HCT116 (cell line): Measurements from ENCODE around the gene ANKRD39. TPM values are rescaled to one million over a fixed set of nuclear protein-coding genes. Genes with fewer than 3 reads are reported as not detected.

ENCODE experiments used
- ATAC-seq: fragments of 200-7000 bp; cut with Tn5 transposase; 2 replicates; pipeline ENCODE4 v1.9.1; 2020; ENCODE audit warnings: mild to moderate bottlenecking, moderate library complexity
- BruUV-seq: library from RNA; stranded (reverse); fragments of 400-500 nt; replicated peaks from 2 replicates; lab custom pipeline; 2021; lab: Mats Ljungman, UMichigan
- CTCF ChIA-PET: fragments of 300-600 bp; sonication (Branson Sonifier 250); formaldehyde crosslinking; loops from one replicate; lab custom pipeline; 2021; ENCODE audit warnings: antibody characterized with exemption; lab: Charles Lee
- POLR2A ChIA-PET: fragments of 300-600, 350-600 bp; sonication (Branson Sonifier 250); formaldehyde crosslinking; loops from one replicate; lab custom pipeline; 2021; ENCODE audit warnings: antibody characterized with exemption; lab: Charles Lee
- RAD21 ChIA-PET, 2 experiments: fragments of 300-600 bp; sonication (Branson Sonifier 250); formaldehyde crosslinking; loops; one replicate each; lab custom pipeline; 2023; ENCODE audit warnings: low total read pairs in 2 of 2; ENCODE audit not compliant: uncharacterized antibody in 2 of 2, unreplicated experiment in 2 of 2, low non-redundant PET in 1 of 2; lab: Charles Lee
- DNase-seq: peaks from one replicate; pipeline ENCODE4 v3.0.0-alpha.2; 2010; ENCODE audit warnings: low read depth, low spot score
- H2AFZ ChIP-seq: fragments of 200-600 bp; shearing (Covaris generic), sonication (generic); 2 replicates; pipeline ENCODE4 v1.6.1; 2017; ENCODE audit warnings: low read depth, mixed run types, mixed read lengths, antibody characterized with exemption, low read length; ENCODE audit not compliant: poor library complexity, severe bottlenecking
- H3K27ac ChIP-seq: 2 replicates; pipeline ENCODE4 v1.5.1; 2012; ENCODE audit warnings: low read depth, low read length
- H3K27me3 ChIP-seq: fragments of 200-600 bp; sonication (generic); 2 replicates; pipeline ENCODE4 v1.6.1; 2016; ENCODE audit warnings: mixed run types, low read length, mixed read lengths; ENCODE audit not compliant: insufficient read depth
- H3K36me3 ChIP-seq, 2 experiments: fragments of 200-500 bp in 1 of 2; fragments of 200-600 bp in 1 of 2; sonication (Bioruptor generic) in 1 of 2; sonication (generic) in 1 of 2; 2 replicates each; pipeline versions ENCODE4 v1.5.1 to v1.6.1; 2014 to 2016; ENCODE audit warnings: low read length in 2 of 2, inconsistent platforms in 1 of 2, mixed read lengths in 1 of 2, mixed run types in 1 of 2; ENCODE audit not compliant: insufficient read depth in 2 of 2, control insufficient read depth in 1 of 2
- H3K4me1 ChIP-seq, 2 experiments: fragments of 200-600 bp in 1 of 2; sonication (generic) in 1 of 2; 2 replicates each; pipeline versions ENCODE4 v1.5.1 to v1.6.1; 2012 to 2017; ENCODE audit warnings: low read length in 2 of 2, inconsistent platforms in 1 of 2, mild to moderate bottlenecking in 1 of 2, mixed read lengths in 1 of 2, mixed run types in 1 of 2, moderate library complexity in 1 of 2; ENCODE audit not compliant: insufficient read depth in 2 of 2, control insufficient read depth in 1 of 2
- H3K4me2 ChIP-seq: fragments of 200-600 bp; sonication (generic); 2 replicates; pipeline ENCODE4 v1.6.1; 2017; ENCODE audit warnings: mixed run types, low read length, mixed read lengths
- H3K4me3 ChIP-seq, 2 experiments: fragments of 200-600 bp in 1 of 2; sonication (generic) in 1 of 2; replicated peaks in 1 of 2; 2 replicates each; pipeline ENCODE4 v1.5.1; 2011 to 2016; ENCODE audit warnings: low read length in 2 of 2, control low read depth in 1 of 2, low read depth in 1 of 2, mild to moderate bottlenecking in 1 of 2, mixed read lengths in 1 of 2, mixed run types in 1 of 2
- H3K79me2 ChIP-seq: fragments of 200-600 bp; sonication (generic); 2 replicates; pipeline ENCODE4 v1.6.1; 2017; ENCODE audit warnings: mild to moderate bottlenecking, mixed run types, low read length, moderate library complexity, mixed read lengths; ENCODE audit not compliant: insufficient read depth
- H3K9ac ChIP-seq: fragments of 200-600 bp; sonication (generic); 2 replicates; pipeline ENCODE4 v1.6.1; 2016; ENCODE audit warnings: low read length, mixed read lengths
- H3K9me2 ChIP-seq: fragments of 200-600 bp; sonication (generic), shearing (Covaris generic); 2 replicates; pipeline ENCODE4 v1.6.1; 2017; ENCODE audit warnings: mixed run types, mild to moderate bottlenecking, moderate library complexity; ENCODE audit not compliant: insufficient read depth
- H3K9me3 ChIP-seq, 2 experiments: fragments of 200-500 bp in 1 of 2; fragments of 200-600 bp in 1 of 2; sonication (Bioruptor generic) in 1 of 2; sonication (generic) in 1 of 2; 2 replicates each; pipeline ENCODE4 v1.6.1; 2014 to 2017; ENCODE audit warnings: low read length in 2 of 2, mixed read lengths in 2 of 2, inconsistent platforms in 1 of 2, low read depth in 1 of 2, mild to moderate bottlenecking in 1 of 2, mixed run types in 1 of 2, moderate library complexity in 1 of 2; ENCODE audit not compliant: control insufficient read depth in 1 of 2, insufficient read depth in 1 of 2
- H4K20me1 ChIP-seq: fragments of 200-600 bp; sonication (generic), shearing (Covaris generic); 2 replicates; pipeline ENCODE4 v1.6.1; 2017; ENCODE audit warnings: mixed run types, mild to moderate bottlenecking, moderate library complexity; ENCODE audit not compliant: insufficient read depth
- CBX3 ChIP-seq: IDR thresholded peaks from 2 replicates; pipeline ENCODE4 v1.6.1; 2012; ENCODE audit warnings: low read depth
- CTCF ChIP-seq, 3 experiments: fragments of 200-600 bp in 1 of 3; sonication (generic) in 1 of 3; IDR thresholded peaks in 2 of 3; conservative IDR thresholded peaks in 1 of 3; 2 replicates each; pipeline ENCODE4 v1.5.1; 2012 to 2017; ENCODE audit warnings: low read depth in 2 of 3, low read length in 2 of 3, antibody characterized with exemption in 1 of 3, borderline replicate concordance in 1 of 3, control low read depth in 1 of 3, mild to moderate bottlenecking in 1 of 3, mixed read lengths in 1 of 3, mixed run types in 1 of 3, moderate library complexity in 1 of 3; ENCODE audit not compliant: insufficient read depth in 1 of 3
- ELF1 ChIP-seq: IDR thresholded peaks from 2 replicates; pipeline ENCODE4 v1.6.1; 2012; ENCODE audit warnings: low read depth, borderline replicate concordance
- EZH2 ChIP-seq: fragments of 200-600 bp; sonication (generic); IDR thresholded peaks from 2 replicates; pipeline ENCODE4 v1.6.1; 2017; ENCODE audit warnings: antibody characterized with exemption, mixed run types
- JUND ChIP-seq: IDR thresholded peaks from 2 replicates; pipeline ENCODE4 v1.6.1; 2012
- MAX ChIP-seq: IDR thresholded peaks from 2 replicates; pipeline ENCODE4 v1.6.1; 2012
- POLR2AphosphoS5 ChIP-seq: IDR thresholded peaks from 2 replicates; pipeline ENCODE4 v1.6.1; 2011; ENCODE audit warnings: mild to moderate bottlenecking, low read depth, low read length, moderate library complexity
- SIN3A ChIP-seq: IDR thresholded peaks from 2 replicates; pipeline ENCODE4 v1.6.1; 2012; ENCODE audit warnings: low read depth
- SRF ChIP-seq: IDR thresholded peaks from 2 replicates; pipeline ENCODE4 v1.6.1; 2012; ENCODE audit warnings: low read depth
- TCF7L2 ChIP-seq: IDR thresholded peaks from 2 replicates; pipeline ENCODE4 v1.7.0; 2011; ENCODE audit warnings: borderline replicate concordance, inconsistent platforms; ENCODE audit not compliant: insufficient read depth, insufficient read length; ENCODE audit errors: extremely low read depth
- ZFX ChIP-seq: fragments of 450-650 bp; IDR thresholded peaks from 2 replicates; pipeline ENCODE4 v1.6.1; 2017
- ZNF274 ChIP-seq: fragments of 200-500 bp; sonication (Bioruptor generic); IDR thresholded peaks from 2 replicates; pipeline ENCODE4 v1.6.1; 2014; ENCODE audit warnings: mild to moderate bottlenecking, low read depth, low read length, inconsistent platforms
- intact Hi-C: fragments of 100-400 bp; cut with micrococcal nuclease; formaldehyde crosslinking; loops from 2 replicates; pipeline ENCODE4 v1.10.0; 2022
- total RNA-seq: library from RNA; stranded (reverse); gene quantifications from one replicate; pipeline ENCODE4 v1.2.1, GENCODE V29; 2021; ENCODE audit not compliant: unreplicated experiment

ANKRD39 gene
- total RNA-seq, 1 experiment from 2014 or later = 24.2 TPM

GRCh38 chr2:96808176-96808837 is 49.5 kb downstream of the ANKRD39 start:
- no peak overlapping the region for H3K27ac ChIP-seq
- no peaks in the 10 kb centered on the region for H3K4me1 ChIP-seq
- POLR2A ChIA-PET = no interaction called here
- H3K4me2 ChIP-seq = no peak overlapping the region
- CTCF ChIA-PET = no interaction called here
- no peaks in the 10 kb centered on the region for H3K27me3 ChIP-seq
- H3K9me3 ChIP-seq = no peaks in the 10 kb centered on the region
- H3K9ac ChIP-seq = no peak overlapping the region
- no peak overlapping the region for H3K4me3 ChIP-seq
- TF ChIP-seq CTCF (IDR thresholded peaks at IDR 0.05 in 2 of 3, conservative IDR thresholded peaks at IDR 0.05 in 1 of 3; ENCODE audit: borderline replicate concordance in 1 of 3, insufficient read depth in 1 of 3, low read depth in 2 of 3, low read length in 2 of 3) (no peak), CBX3 (no peak), TCF7L2 (no peak), ZFX (no peak), SRF (no peak), SIN3A (no peak), POLR2AphosphoS5 (no peak), JUND (no peak), MAX (no peak), EZH2 (no peak), ELF1 (no peak), ZNF274 (no peak)
- H3K36me3 ChIP-seq = no peaks in the 10 kb centered on the region; a peak in 1 of 4 replicates
- BruUV-seq = no TSS peak
- intact Hi-C loops = no loop called here
- no peaks in the 10 kb centered on the region for H3K79me2 ChIP-seq
- no peaks in the 10 kb centered on the region for H3K9me2 ChIP-seq
- DNase-seq (no peak), ATAC-seq (no peak)
- no peak overlapping the region for H2AFZ ChIP-seq
- RAD21 ChIA-PET = no interaction called here
- no peaks in the 10 kb centered on the region for H4K20me1 ChIP-seq
